Measurements from ENCODE around the gene SPDYC. TPM values are rescaled to one million over a fixed set of nuclear protein-coding genes. Genes with fewer than 3 reads are reported as not detected.

Gene SPDYC
- total RNA-seq, 3 donors from 2014 or later, result not detected

DNA sequence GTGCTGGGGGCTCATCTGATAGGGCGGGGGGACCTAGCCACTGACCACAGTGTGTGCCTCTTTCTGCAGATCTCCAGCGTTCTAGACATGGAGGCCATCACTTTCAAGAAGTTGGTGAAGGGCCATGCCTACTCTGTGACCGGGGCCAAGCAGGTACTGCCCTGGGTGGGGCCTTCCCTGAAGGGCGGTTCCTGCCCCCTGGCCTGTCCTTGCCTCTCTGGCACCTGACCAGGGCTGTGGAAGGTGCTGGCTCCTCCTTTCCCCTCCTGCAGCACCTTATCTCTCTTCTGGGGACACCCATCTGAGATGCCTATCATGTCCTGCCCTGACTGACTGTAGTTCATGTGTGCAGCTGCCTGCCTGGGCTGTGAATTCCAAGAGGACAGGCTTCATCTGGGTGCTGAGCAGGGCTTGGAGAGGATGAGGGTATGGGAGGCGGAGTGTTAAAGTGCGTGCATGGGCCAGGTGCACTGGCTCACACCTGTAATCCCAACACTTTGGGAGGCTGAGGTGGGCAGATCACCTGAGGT lies 17.2 kb downstream of the SPDYC start:
- H3K27me3 ChIP-seq, result no peaks in the 10 kb centered on the region
- H3K4me1 ChIP-seq, result peaks cover 0 to 17% of the 10 kb centered on the region in 2 donors
- H3K4me3 ChIP-seq, result no peak overlapping the region
- peaks cover 9% of the 10 kb centered on the region for H3K36me3 ChIP-seq
- DNase-seq (ENCODE audit: low spot score in 2 of 2), result no peak
- H3K9me3 ChIP-seq, result no peaks in the 10 kb centered on the region
- TF ChIP-seq POLR2A (IDR thresholded peaks at IDR 0.05), result no peak
- TF ChIP-seq, protein P1, sequence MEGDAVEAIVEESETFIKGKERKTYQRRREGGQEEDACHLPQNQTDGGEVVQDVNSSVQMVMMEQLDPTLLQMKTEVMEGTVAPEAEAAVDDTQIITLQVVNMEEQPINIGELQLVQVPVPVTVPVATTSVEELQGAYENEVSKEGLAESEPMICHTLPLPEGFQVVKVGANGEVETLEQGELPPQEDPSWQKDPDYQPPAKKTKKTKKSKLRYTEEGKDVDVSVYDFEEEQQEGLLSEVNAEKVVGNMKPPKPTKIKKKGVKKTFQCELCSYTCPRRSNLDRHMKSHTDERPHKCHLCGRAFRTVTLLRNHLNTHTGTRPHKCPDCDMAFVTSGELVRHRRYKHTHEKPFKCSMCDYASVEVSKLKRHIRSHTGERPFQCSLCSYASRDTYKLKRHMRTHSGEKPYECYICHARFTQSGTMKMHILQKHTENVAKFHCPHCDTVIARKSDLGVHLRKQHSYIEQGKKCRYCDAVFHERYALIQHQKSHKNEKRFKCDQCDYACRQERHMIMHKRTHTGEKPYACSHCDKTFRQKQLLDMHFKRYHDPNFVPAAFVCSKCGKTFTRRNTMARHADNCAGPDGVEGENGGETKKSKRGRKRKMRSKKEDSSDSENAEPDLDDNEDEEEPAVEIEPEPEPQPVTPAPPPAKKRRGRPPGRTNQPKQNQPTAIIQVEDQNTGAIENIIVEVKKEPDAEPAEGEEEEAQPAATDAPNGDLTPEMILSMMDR (IDR thresholded peaks at IDR 0.05), result no peak
- TF ChIP-seq POLR2AphosphoS5 (IDR thresholded peaks at IDR 0.05), result no peak
- H3K27ac ChIP-seq, result no peak overlapping the region
- intact Hi-C loops (cut with DNase I; ENCODE audit: low total_unique reads), result loop anchor here (10.0 kb wide), 1 partner anchor 62 kb away; the partner anchor contains the start of genes FAU and MRPL49

DNA sequence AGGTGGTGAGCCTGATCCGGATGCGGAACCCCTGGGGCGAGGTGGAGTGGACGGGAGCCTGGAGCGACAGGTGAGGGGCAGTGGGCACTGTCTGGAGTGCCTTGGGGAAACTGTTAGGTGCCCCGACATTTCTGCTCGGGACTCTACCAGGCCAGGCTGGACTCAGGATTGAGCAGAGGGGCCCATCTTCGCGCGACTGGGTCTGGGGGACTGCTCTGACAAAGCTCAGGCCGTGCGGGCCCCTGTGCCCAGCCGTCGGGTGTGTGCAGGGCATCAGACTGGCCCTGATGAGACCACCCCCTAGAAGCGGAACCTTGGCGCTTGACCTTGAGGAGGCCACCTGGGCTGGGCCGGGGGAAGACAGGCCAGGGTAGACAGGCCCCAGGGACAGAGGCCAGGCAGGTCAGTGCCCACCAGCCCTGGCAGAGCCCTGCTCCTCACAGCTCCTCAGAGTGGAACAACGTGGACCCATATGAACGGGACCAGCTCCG lies 18.0 kb downstream of the SPDYC start:
- no peaks in the 10 kb centered on the region for H3K27me3 ChIP-seq
- intact Hi-C loops (cut with DNase I; ENCODE audit: low total_unique reads), result loop anchor here (10.0 kb wide), 1 partner anchor 63 kb away; the partner anchor contains the start of genes FAU and MRPL49
- TF ChIP-seq POLR2AphosphoS5 (IDR thresholded peaks at IDR 0.05) (no peak), POLR2A (IDR thresholded peaks at IDR 0.05) (no peak)
- TF ChIP-seq, protein P1 (IDR thresholded peaks at IDR 0.05), result no peak
- no peak overlapping the region for H3K4me3 ChIP-seq
- no peak for DNase-seq (ENCODE audit: low spot score in 2 of 2)
- peaks cover 9% of the 10 kb centered on the region for H3K36me3 ChIP-seq
- H3K27ac ChIP-seq, result no peak overlapping the region
- H3K4me1 ChIP-seq, result peaks cover 0 to 16% of the 10 kb centered on the region in 2 donors
- no peaks in the 10 kb centered on the region for H3K9me3 ChIP-seq

DNA sequence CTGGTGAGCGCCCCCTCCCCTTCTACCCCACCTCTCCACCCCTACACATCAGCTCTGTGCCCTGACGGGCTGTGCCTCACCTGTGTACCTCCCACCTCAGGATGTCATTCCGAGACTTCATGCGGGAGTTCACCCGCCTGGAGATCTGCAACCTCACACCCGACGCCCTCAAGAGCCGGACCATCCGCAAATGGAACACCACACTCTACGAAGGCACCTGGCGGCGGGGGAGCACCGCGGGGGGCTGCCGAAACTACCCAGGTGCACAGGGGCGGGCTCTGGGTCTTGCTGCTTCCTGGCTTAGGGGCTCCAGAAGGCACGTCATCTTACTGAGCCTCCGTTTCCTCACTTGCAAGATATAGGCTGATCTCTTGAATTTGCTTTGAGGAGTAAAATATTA lies 18.5 kb downstream of the SPDYC start:
- DNase-seq (ENCODE audit: low spot score in 2 of 2), result no peak
- Histone ChIP-seq H3K9me3 (no peaks in the 10 kb centered on the region), H3K27me3 (no peaks in the 10 kb centered on the region), H3K4me1 (peaks cover 0 to 13% of the 10 kb centered on the region in 2 donors), H3K4me3 (no peak overlapping the region), H3K27ac (no peak overlapping the region), H3K36me3 (peaks cover 9% of the 10 kb centered on the region)
- TF ChIP-seq POLR2AphosphoS5 (IDR thresholded peaks at IDR 0.05) (no peak), POLR2A (IDR thresholded peaks at IDR 0.05) (no peak)
- TF ChIP-seq, protein P1 (IDR thresholded peaks at IDR 0.05), result no peak
- intact Hi-C loops (cut with DNase I; ENCODE audit: low total_unique reads), result loop anchor here (10.0 kb wide), 1 partner anchor 64 kb away; the partner anchor contains the start of genes FAU and MRPL49

DNA sequence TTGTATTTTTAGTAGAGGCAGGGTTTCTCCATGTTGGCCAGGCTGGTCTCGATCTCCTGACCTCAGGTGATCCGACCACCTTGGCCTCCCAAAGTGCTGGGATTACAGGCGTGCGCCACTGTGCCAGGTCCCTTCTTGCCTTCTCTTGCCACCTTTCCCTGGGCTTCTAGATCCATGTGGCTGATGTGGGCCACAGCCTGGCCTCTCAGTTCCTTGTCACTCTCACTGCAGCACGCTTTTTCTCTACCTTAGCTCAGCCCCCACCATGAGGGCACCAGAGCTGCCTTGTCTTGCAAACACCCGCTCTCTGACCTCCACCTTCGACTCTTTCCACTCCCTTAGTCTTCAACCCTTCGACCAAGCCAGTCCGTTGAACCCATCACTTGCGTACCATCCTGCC lies 19.2 kb downstream of the SPDYC start:
- Histone ChIP-seq H3K4me1 (peaks cover 0 to 6% of the 10 kb centered on the region in 2 donors), H3K27me3 (no peaks in the 10 kb centered on the region), H3K4me3 (no peak overlapping the region), H3K27ac (no peak overlapping the region), H3K36me3 (peaks cover 9% of the 10 kb centered on the region), H3K9me3 (no peaks in the 10 kb centered on the region)
- DNase-seq (ENCODE audit: low spot score in 2 of 2), result no peak
- TF ChIP-seq POLR2AphosphoS5 (IDR thresholded peaks at IDR 0.05) (no peak), POLR2A (IDR thresholded peaks at IDR 0.05) (no peak)
- TF ChIP-seq, protein P1 (IDR thresholded peaks at IDR 0.05), result no peak
- intact Hi-C loops (cut with DNase I; ENCODE audit: low total_unique reads), result loop anchor here (10.0 kb wide), 1 partner anchor 64 kb away; the partner anchor contains the start of genes FAU and MRPL49

DNA sequence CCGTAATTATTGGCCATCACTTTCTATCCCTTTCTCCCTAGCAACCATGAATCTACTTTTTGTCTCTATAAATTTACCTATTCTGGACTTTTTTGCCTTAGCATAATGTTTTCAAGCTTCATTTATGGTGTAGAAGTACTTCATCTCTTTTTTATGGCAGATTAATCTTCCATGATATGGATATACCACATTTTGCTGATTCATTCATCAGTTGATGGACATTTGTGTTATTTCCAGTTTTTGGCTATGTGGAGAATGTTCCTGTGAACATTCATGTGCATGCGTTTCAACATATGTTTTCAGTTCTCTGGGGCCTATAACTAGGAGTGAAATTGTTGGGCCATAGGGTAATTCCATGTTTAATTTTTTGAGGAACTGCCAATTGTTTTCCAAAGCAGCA lies 24.5 kb downstream of the SPDYC start:
- Histone ChIP-seq H3K9me3 (no peaks in the 10 kb centered on the region), H3K36me3 (no peaks in the 10 kb centered on the region), H3K4me1 (no peaks in the 10 kb centered on the region), H3K4me3 (no peak overlapping the region), H3K27me3 (no peaks in the 10 kb centered on the region), H3K27ac (no peak overlapping the region)
- TF ChIP-seq, protein P1 (IDR thresholded peaks at IDR 0.05), result no peak
- TF ChIP-seq POLR2AphosphoS5 (IDR thresholded peaks at IDR 0.05), result no peak
- TF ChIP-seq POLR2A (IDR thresholded peaks at IDR 0.05), result no peak
- DNase-seq (ENCODE audit: low spot score in 2 of 2), result no peak
- intact Hi-C loops (cut with DNase I; ENCODE audit: low total_unique reads), result no loop called here

All from breast epithelium (tissue), 4 donors.